Stimulated activated CD8-positive, alpha-beta memory T cell treated with anti-CD3 and anti-CD28 coated beads, Interleukin-4, amount 100 ng/mL, for 1 hour (primary cell): ENCODE results near the gene VOPP1.

Experiments
- DNase-seq, 2 donors: peaks; one replicate each; pipeline ENCODE4 v3.0.0-alpha.2; 2020; ENCODE audit warnings: low read depth in 2 of 2, low spot score in 1 of 2

Gene VOPP1

DNA sequence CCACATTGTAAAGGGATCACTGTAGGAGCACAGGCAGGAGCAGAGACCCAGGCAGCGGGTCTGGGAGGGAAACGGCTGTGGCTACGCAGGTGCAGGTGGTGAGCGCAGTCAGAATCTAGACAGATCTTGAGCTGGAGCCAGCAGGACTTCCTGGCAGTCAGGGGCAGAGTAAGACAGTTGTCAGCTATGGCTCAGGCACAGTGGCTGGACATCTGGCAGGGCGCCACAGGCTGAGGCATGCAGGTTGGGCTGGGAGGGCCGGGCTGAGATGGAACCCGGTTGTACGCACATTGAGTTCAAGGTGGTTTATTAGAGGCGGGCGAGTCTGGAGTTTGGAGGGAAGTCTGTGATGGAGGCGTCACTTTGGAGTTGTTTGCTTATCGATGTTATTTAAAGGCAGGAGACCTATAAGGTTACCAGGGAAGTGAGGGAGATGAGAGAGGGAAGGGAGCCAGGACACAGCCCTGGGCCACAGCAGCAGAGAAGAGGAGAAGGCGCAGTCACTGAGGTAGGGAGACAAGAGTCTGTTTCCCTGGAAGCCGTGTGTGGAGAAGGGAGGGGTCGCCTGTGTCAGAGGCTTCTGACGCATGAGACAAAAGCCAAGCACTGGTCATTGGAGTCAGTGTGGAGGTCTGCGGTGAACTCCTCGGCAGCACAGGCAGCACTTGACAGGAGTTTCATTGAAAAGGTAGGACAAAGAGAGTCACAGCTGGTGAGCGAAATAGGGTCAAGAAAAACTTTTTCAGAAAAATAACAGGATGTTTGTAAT is 133.4 kb downstream of the VOPP1 start:
- DNase-seq = no peak

DNA sequence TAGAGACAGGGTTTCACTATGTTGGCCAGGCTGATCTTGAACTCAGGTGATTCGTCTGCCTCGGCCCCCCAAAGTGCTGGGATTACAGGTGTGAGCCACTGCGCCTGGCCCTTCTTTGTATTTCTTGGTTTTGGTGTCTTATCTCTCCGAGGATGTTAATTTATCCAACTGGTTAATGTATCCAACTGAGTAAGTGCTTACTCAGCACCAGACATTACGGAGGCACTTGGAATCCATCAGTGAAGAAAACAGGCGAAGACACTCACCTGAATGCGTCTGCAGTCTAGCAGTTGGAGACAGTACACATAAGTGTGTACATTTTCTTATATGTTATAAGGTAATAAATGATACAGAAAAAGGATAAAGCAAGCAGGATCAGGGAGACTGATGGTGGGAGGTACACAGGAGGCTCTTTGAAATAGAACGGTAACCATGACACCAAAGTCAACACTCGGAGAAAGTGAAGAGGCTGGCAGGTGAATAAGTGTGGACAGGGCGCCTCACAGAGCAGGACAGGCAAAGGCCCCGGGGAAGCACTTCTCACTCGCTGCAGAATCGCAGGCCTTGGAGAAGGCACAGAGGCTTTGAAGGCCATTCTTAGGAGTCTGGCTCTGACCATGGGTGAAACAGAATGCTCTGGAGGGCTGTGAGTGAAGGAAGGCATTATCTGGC is 134.1 kb downstream of the VOPP1 start:
- no peak for DNase-seq

- DNase-seq = no peak
Measured at GRCh38 chr7:55437375-55437774, 134.9 kb downstream of the VOPP1 start.

GRCh38 chr7:55436457-55436856 is 135.8 kb downstream of the VOPP1 start:
- no peak for DNase-seq

DNA sequence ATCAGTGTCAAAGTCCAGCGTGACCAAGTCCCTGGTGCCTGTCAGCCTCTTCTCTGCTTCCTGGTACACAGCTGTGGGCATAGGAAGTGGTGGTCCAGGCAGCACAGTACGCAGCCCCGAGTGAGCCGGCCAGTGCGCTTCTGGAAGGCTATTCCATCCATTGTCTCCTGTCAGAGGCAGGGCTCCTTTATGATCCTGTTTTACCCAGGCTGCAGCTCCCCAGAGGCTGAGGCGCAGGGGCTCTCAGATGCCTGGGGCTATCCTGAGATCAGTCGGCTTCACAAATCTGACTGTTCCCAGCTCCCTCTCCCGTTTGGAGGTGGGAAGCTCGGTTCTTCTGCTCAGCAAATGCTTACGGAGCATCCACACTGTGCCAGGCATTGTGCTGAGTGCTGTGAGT is 136.8 kb downstream of the VOPP1 start:
- no peak for DNase-seq

GRCh38 chr7:55432939-55433784 is 139.1 kb downstream of the VOPP1 start:
- DNase-seq = no peak

DNA sequence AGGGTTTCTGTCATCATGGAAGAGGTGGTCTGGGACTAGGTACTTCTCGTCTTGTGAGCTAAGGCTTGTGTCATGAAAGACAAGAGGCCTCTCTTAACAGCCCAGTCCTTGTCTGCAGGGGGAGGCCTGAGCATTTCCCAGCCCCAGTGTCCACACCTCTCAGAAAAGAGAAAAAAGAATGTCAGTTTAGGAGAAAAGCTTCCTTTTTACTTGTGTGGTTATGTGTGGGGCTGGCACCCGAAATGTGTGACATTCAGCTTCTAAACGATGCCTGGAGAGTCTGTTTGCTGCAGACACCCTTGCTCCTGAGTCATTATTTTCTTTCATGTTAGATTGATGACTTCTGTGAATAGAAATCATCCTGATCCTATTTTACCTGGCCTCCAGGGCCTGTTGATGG is 139.8 kb downstream of the VOPP1 start:
- no peak for DNase-seq

DNA sequence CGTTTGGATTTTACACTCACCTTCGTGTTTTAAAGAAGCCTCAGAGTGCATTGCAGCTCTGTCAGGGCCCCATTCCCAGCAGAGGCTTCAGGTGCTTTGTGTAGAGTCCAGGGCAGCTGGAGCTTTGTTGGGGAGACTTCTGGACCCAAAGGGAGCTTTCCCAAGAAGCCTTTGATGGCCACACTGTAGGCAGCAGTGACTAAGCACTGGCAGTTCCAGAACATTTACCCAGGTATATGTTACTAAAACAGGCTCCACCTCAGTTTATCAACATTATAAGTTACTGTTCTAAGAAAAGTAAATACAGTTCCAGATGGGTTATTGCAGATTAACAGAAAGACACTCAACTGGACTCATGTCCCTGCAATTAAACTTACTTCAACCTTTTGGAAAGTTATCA is 140.4 kb downstream of the VOPP1 start:
- no peak for DNase-seq

DNA sequence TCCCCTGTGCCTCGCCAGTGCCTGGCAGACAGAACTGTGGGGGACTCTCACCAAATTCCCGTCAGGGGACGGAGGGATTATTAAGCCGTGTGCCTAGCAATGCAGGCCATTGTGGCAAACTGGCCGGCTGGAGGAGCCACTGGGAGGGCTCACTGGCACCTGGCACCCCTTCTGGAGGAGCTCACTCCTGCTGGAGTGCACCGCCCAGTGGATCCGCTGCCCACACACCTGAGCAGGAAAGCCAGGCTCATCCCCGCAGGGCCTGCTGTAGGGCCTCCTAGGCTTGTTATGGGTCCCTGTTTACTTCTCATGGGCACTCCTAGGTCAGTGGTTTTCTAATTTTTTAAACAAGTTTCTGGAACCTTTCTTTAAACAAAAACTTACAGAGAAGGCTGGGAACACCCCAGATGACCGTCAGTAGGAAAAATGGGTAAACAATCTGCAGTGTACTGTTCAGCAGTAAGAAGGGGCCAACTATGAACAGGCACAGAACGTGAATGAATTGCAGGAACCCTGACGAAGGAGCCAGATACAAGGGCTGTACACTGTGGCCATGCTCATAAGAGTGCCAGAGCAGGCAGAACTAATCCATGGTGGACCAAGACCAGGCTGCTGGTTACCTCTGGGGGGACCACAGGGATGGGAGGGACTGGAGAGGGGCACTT is 142.3 kb downstream of the VOPP1 start:
- no peak for DNase-seq

DNA sequence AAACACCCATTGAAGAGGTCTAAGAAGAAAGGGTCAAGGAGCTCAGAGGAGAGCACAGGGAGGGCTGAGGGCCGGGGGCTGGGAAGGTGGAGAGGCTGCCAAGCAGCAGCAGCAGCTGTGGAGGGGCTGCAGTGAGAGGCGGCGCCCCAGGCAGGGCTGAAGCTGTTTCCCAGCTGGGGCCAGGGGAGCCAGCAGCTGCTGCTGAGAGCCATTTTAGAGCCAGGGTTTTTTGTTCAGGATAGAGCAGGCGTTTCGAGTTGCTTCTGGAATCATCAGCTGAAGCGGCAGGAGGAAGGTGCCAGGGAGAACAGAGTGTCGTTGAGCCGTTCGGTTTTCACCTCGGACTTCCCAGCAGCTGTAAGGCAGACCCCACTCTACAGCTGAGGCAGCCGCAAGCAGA is 144.5 kb downstream of the VOPP1 start:
- DNase-seq = no peak

DNA sequence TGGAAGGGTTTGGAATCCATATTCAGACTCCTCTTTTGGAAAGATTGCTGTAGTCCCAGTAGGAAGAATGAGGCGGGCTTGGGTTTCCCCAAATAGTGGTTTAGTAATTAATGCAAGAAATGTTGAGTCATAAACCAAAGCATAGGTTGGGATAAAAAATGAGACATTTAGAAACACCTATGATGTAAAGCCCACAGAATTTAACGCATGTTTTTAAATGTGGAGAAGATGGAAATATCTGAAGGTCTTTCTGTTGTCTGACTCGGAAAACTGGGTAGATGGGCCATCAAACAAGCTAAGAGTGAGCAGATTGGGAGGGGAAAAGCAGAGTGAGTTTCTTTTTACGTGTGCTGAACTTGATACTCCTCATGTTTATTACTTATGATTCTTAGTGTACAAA is 145.0 kb downstream of the VOPP1 start:
- DNase-seq = no peak

DNA sequence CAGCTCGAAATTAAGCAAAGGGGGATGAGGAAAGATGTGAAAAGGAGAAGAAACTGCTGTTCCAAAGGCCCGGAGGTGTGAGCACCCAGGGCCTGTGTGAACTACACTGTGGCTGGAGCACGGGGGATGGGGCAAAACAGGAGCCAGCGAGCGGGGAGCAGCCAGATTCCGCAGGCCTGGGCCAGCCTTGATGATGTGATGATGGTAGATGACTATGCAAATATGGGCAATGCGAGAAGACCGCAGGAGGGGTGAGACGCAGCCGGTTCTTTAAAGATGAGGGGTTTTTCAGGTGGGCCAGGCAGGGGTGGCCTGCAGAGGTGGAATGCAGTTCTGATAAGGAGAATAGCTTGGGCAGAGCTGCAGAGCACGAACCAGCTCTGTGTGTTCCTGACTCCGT is 145.6 kb downstream of the VOPP1 start:
- no peak for DNase-seq

DNA sequence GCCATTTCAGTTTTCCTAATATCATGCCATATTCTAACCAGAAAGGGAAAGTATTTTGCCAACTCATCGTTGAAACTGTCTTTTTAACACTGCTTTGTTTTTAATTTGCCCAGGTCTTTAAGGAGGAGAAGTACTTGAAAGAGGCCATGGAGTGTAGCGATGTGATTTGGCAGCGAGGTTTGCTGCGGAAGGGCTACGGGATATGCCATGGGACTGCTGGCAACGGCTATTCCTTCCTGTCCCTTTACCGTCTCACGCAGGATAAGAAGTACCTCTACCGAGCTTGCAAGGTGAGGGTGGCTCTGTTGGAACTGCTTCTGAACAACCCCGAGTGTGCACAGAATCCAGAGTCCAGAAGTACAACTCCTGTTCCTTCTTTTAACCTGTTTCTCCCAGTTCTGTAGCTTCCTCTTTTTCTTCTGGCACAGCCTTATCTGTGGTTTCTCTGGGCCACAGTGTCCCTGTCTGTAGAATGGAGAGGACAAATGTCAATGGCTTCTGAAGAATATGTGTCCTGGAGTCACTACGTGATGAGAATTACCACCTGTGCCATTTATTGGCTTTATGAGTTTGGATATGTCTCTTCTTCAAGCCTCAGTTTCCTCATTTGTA is 147.1 kb downstream of the VOPP1 start:
- no peak for DNase-seq

- DNase-seq = no peak
Measured at GRCh38 chr7:55423891-55424290, 148.4 kb downstream of the VOPP1 start.

- DNase-seq = no peak
Measured at GRCh38 chr7:55423277-55423711, 149.0 kb downstream of the VOPP1 start.
